HCT116 (cell line): ENCODE data around the gene SNRPA. TPM values are rescaled to one million over a fixed set of nuclear protein-coding genes. Genes with fewer than 3 reads are reported as not detected.

Source experiments
- ATAC-seq: fragments of 200-7000 bp; cut with Tn5 transposase; 2 replicates; pipeline ENCODE4 v1.9.1; 2020; ENCODE audit warnings: mild to moderate bottlenecking, moderate library complexity
- BruUV-seq: library from RNA; stranded (reverse); fragments of 400-500 nt; replicated peaks from 2 replicates; lab custom pipeline; 2021; lab: Mats Ljungman, UMichigan
- CTCF ChIA-PET: fragments of 300-600 bp; sonication (Branson Sonifier 250); formaldehyde crosslinking; loops from one replicate; lab custom pipeline; 2021; ENCODE audit warnings: antibody characterized with exemption; lab: Charles Lee
- POLR2A ChIA-PET: fragments of 300-600, 350-600 bp; sonication (Branson Sonifier 250); formaldehyde crosslinking; loops from one replicate; lab custom pipeline; 2021; ENCODE audit warnings: antibody characterized with exemption; lab: Charles Lee
- RAD21 ChIA-PET, 2 experiments: fragments of 300-600 bp; sonication (Branson Sonifier 250); formaldehyde crosslinking; loops; one replicate each; lab custom pipeline; 2023; ENCODE audit warnings: low total read pairs in 2 of 2; ENCODE audit not compliant: uncharacterized antibody in 2 of 2, unreplicated experiment in 2 of 2, low non-redundant PET in 1 of 2; lab: Charles Lee
- DNase-seq: peaks from one replicate; pipeline ENCODE4 v3.0.0-alpha.2; 2010; ENCODE audit warnings: low read depth, low spot score
- H2AFZ ChIP-seq: fragments of 200-600 bp; shearing (Covaris generic), sonication (generic); 2 replicates; pipeline ENCODE4 v1.6.1; 2017; ENCODE audit warnings: low read depth, mixed run types, mixed read lengths, antibody characterized with exemption, low read length; ENCODE audit not compliant: poor library complexity, severe bottlenecking
- H3K27ac ChIP-seq: 2 replicates; pipeline ENCODE4 v1.5.1; 2012; ENCODE audit warnings: low read depth, low read length
- H3K27me3 ChIP-seq: fragments of 200-600 bp; sonication (generic); 2 replicates; pipeline ENCODE4 v1.6.1; 2016; ENCODE audit warnings: mixed run types, low read length, mixed read lengths; ENCODE audit not compliant: insufficient read depth
- H3K36me3 ChIP-seq, 2 experiments: fragments of 200-500 bp in 1 of 2; fragments of 200-600 bp in 1 of 2; sonication (Bioruptor generic) in 1 of 2; sonication (generic) in 1 of 2; 2 replicates each; pipeline versions ENCODE4 v1.5.1 to v1.6.1; 2014 to 2016; ENCODE audit warnings: low read length in 2 of 2, inconsistent platforms in 1 of 2, mixed read lengths in 1 of 2, mixed run types in 1 of 2; ENCODE audit not compliant: insufficient read depth in 2 of 2, control insufficient read depth in 1 of 2
- H3K4me1 ChIP-seq, 2 experiments: fragments of 200-600 bp in 1 of 2; sonication (generic) in 1 of 2; 2 replicates each; pipeline versions ENCODE4 v1.5.1 to v1.6.1; 2012 to 2017; ENCODE audit warnings: low read length in 2 of 2, inconsistent platforms in 1 of 2, mild to moderate bottlenecking in 1 of 2, mixed read lengths in 1 of 2, mixed run types in 1 of 2, moderate library complexity in 1 of 2; ENCODE audit not compliant: insufficient read depth in 2 of 2, control insufficient read depth in 1 of 2
- H3K4me2 ChIP-seq: fragments of 200-600 bp; sonication (generic); 2 replicates; pipeline ENCODE4 v1.6.1; 2017; ENCODE audit warnings: mixed run types, low read length, mixed read lengths
- H3K4me3 ChIP-seq, 2 experiments: fragments of 200-600 bp in 1 of 2; sonication (generic) in 1 of 2; replicated peaks in 1 of 2; 2 replicates each; pipeline ENCODE4 v1.5.1; 2011 to 2016; ENCODE audit warnings: low read length in 2 of 2, control low read depth in 1 of 2, low read depth in 1 of 2, mild to moderate bottlenecking in 1 of 2, mixed read lengths in 1 of 2, mixed run types in 1 of 2
- H3K79me2 ChIP-seq: fragments of 200-600 bp; sonication (generic); 2 replicates; pipeline ENCODE4 v1.6.1; 2017; ENCODE audit warnings: mild to moderate bottlenecking, mixed run types, low read length, moderate library complexity, mixed read lengths; ENCODE audit not compliant: insufficient read depth
- H3K9ac ChIP-seq: fragments of 200-600 bp; sonication (generic); 2 replicates; pipeline ENCODE4 v1.6.1; 2016; ENCODE audit warnings: low read length, mixed read lengths
- H3K9me2 ChIP-seq: fragments of 200-600 bp; sonication (generic), shearing (Covaris generic); 2 replicates; pipeline ENCODE4 v1.6.1; 2017; ENCODE audit warnings: mixed run types, mild to moderate bottlenecking, moderate library complexity; ENCODE audit not compliant: insufficient read depth
- H3K9me3 ChIP-seq, 2 experiments: fragments of 200-500 bp in 1 of 2; fragments of 200-600 bp in 1 of 2; sonication (Bioruptor generic) in 1 of 2; sonication (generic) in 1 of 2; 2 replicates each; pipeline ENCODE4 v1.6.1; 2014 to 2017; ENCODE audit warnings: low read length in 2 of 2, mixed read lengths in 2 of 2, inconsistent platforms in 1 of 2, low read depth in 1 of 2, mild to moderate bottlenecking in 1 of 2, mixed run types in 1 of 2, moderate library complexity in 1 of 2; ENCODE audit not compliant: control insufficient read depth in 1 of 2, insufficient read depth in 1 of 2
- H4K20me1 ChIP-seq: fragments of 200-600 bp; sonication (generic), shearing (Covaris generic); 2 replicates; pipeline ENCODE4 v1.6.1; 2017; ENCODE audit warnings: mixed run types, mild to moderate bottlenecking, moderate library complexity; ENCODE audit not compliant: insufficient read depth
- ATF3 ChIP-seq: IDR thresholded peaks from 2 replicates; pipeline ENCODE4 v1.6.1; 2012
- CEBPB ChIP-seq: IDR thresholded peaks from 2 replicates; pipeline ENCODE4 v1.6.1; 2012; ENCODE audit warnings: low read depth
- CTCF ChIP-seq, 3 experiments: fragments of 200-600 bp in 1 of 3; sonication (generic) in 1 of 3; IDR thresholded peaks in 2 of 3; conservative IDR thresholded peaks in 1 of 3; 2 replicates each; pipeline ENCODE4 v1.5.1; 2012 to 2017; ENCODE audit warnings: low read depth in 2 of 3, low read length in 2 of 3, antibody characterized with exemption in 1 of 3, borderline replicate concordance in 1 of 3, control low read depth in 1 of 3, mild to moderate bottlenecking in 1 of 3, mixed read lengths in 1 of 3, mixed run types in 1 of 3, moderate library complexity in 1 of 3; ENCODE audit not compliant: insufficient read depth in 1 of 3
- EGR1 ChIP-seq: IDR thresholded peaks from 2 replicates; pipeline ENCODE4 v1.6.1; 2012; ENCODE audit warnings: low read depth
- ELF1 ChIP-seq: IDR thresholded peaks from 2 replicates; pipeline ENCODE4 v1.6.1; 2012; ENCODE audit warnings: low read depth, borderline replicate concordance
- EZH2 ChIP-seq: fragments of 200-600 bp; sonication (generic); IDR thresholded peaks from 2 replicates; pipeline ENCODE4 v1.6.1; 2017; ENCODE audit warnings: antibody characterized with exemption, mixed run types
- JUND ChIP-seq: IDR thresholded peaks from 2 replicates; pipeline ENCODE4 v1.6.1; 2012
- POLR2A ChIP-seq: IDR thresholded peaks from 2 replicates; pipeline ENCODE4 v1.7.0; 2011; ENCODE audit warnings: borderline replicate concordance; ENCODE audit not compliant: insufficient read depth, insufficient read length; ENCODE audit errors: extremely low read depth
- POLR2AphosphoS5 ChIP-seq: IDR thresholded peaks from 2 replicates; pipeline ENCODE4 v1.6.1; 2011; ENCODE audit warnings: mild to moderate bottlenecking, low read depth, low read length, moderate library complexity
- RAD21 ChIP-seq: IDR thresholded peaks from 2 replicates; pipeline ENCODE4 v1.6.1; 2012; ENCODE audit warnings: low read depth, mild to moderate bottlenecking
- REST ChIP-seq: IDR thresholded peaks from 2 replicates; pipeline ENCODE4 v1.6.1; 2012; ENCODE audit warnings: low read depth
- SP1 ChIP-seq: IDR thresholded peaks from 2 replicates; pipeline ENCODE4 v1.6.1; 2012; ENCODE audit warnings: low read depth
- YY1 ChIP-seq: IDR thresholded peaks from 2 replicates; pipeline ENCODE4 v1.6.1; 2011; ENCODE audit warnings: low read length, low read depth, moderate library complexity, mild to moderate bottlenecking; ENCODE audit not compliant: insufficient replicate concordance; ENCODE audit errors: extremely low read depth
- ZNF274 ChIP-seq: fragments of 200-500 bp; sonication (Bioruptor generic); IDR thresholded peaks from 2 replicates; pipeline ENCODE4 v1.6.1; 2014; ENCODE audit warnings: mild to moderate bottlenecking, low read depth, low read length, inconsistent platforms
- intact Hi-C: fragments of 100-400 bp; cut with micrococcal nuclease; formaldehyde crosslinking; loops from 2 replicates; pipeline ENCODE4 v1.10.0; 2022
- total RNA-seq: library from RNA; stranded (reverse); gene quantifications from one replicate; pipeline ENCODE4 v1.2.1, GENCODE V29; 2021; ENCODE audit not compliant: unreplicated experiment

Gene SNRPA
- total RNA-seq, 1 experiment from 2014 or later: 170 TPM

GRCh38 chr19:40803857-40804782 is 53.1 kb downstream of the SNRPA start:
- peaks cover 13 to 61% of the 10 kb centered on the region in 2 experiments; a peak in 3 of 4 replicates for H3K4me1 ChIP-seq
- peaks cover 4% of the 10 kb centered on the region; the same call in 1 of the 2 replicates for H4K20me1 ChIP-seq
- no peaks in the 10 kb centered on the region for H3K27me3 ChIP-seq
- no peaks in the 10 kb centered on the region for H3K9me2 ChIP-seq
- no peak overlapping the region for H2AFZ ChIP-seq
- H3K79me2 ChIP-seq: peaks cover 87% of the 10 kb centered on the region
- H3K4me2 ChIP-seq: 0 out of 2 replicates have a peak overlapping the region, but pooled peaks have one; percentile 10
- CTCF ChIA-PET: no interaction called here
- H3K4me3 ChIP-seq: no peak overlapping the region
- no peak overlapping the region for H3K9ac ChIP-seq
- DNase-seq (no peak), ATAC-seq (no peak)
- H3K9me3 ChIP-seq: no peaks in the 10 kb centered on the region
- no TSS peak for BruUV-seq
- peaks cover 17 to 33% of the 10 kb centered on the region in 2 experiments; a peak in 3 of 4 replicates for H3K36me3 ChIP-seq
- RAD21 ChIA-PET: no interaction called here
- peak overlapping the region; percentile 33; the same call in 1 of the 2 replicates for H3K27ac ChIP-seq
- intact Hi-C loops: no loop called here
- TF ChIP-seq POLR2AphosphoS5: no peak
- no peak for TF ChIP-seq ZNF274
- TF ChIP-seq RAD21: no peak
- no peak for TF ChIP-seq CTCF (IDR thresholded peaks at IDR 0.05 in 2 of 3, conservative IDR thresholded peaks at IDR 0.05 in 1 of 3; ENCODE audit: borderline replicate concordance in 1 of 3, insufficient read depth in 1 of 3, low read depth in 2 of 3, low read length in 2 of 3)
- no peak for TF ChIP-seq EGR1
- no peak for TF ChIP-seq YY1
- no peak for TF ChIP-seq EZH2
- no peak for TF ChIP-seq SP1
- no peak for TF ChIP-seq POLR2A
- no peak for TF ChIP-seq JUND
- no peak for TF ChIP-seq ATF3
- no peak for TF ChIP-seq CEBPB
- no peak for TF ChIP-seq ELF1
- TF ChIP-seq REST: no peak
- POLR2A ChIA-PET: no interaction called here
